DMS153 treated with DMSO at 0.1 percent for 48 hours (cell line): ENCODE measurements around the gene TUT4.
A peak's percentile ranks its signal among the peaks of the same experiment; 100 is the strongest.

ENCODE experiments used
- DNase-seq: peaks from one replicate; lab custom pipeline; 2025; ENCODE audit not compliant: unreplicated experiment; lab: John Stamatoyannopoulos, UW

TUT4 gene

GRCh38 chr1:52572387-52572786 is 19.5 kb upstream of the TUT4 start:
- no peak for DNase-seq

GRCh38 chr1:52571783-52572182 is 18.9 kb upstream of the TUT4 start:
- DNase-seq, result no peak

- DNase-seq, result no peak
Measured at GRCh38 chr1:52569449-52570210, 16.7 kb upstream of the TUT4 start.

DNA sequence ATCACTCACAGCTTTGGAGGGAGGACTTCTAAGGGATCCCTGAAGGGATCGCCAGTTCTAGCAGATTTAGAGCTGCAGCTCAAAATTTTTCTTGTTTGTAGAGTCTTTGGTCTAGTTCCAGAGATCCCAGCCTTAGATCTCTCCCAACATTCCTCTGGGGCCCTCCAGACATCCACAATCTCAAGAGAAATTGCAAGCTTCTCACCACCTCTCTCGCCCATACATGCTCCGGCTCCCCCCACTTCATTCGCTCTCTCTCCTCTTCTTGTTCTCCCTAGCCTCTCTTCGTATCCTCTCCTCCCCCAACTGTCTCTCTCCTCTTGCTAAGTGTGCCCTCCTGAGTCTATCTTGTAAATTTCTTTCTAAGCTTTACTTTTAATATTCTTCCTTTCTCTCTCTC is 15.1 kb upstream of the TUT4 start:
- no peak for DNase-seq

- no peak for DNase-seq
Measured at GRCh38 chr1:52562766-52563165, 9.9 kb upstream of the TUT4 start.

DNA sequence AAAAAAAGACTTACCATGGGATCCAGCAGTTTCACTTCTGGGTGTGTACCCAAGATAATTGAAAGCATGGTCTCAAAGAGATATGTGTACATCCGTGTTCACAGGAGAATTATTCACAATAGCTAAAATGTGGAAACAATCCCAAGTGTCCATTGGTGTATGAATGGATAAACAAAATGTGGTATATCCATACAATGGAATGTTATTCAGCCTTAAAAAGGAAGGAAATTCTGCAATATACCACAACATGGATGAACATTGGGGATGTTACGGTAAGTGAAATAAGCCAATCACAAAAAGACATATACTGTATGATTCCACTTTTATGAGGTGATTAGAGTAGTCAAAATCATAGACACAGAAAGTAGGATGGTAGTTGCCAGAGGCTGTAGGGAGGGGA is 7.0 kb upstream of the TUT4 start:
- DNase-seq, result no peak

- no peak for DNase-seq
Measured at GRCh38 chr1:52558941-52559340, 6.0 kb upstream of the TUT4 start.

- no peak for DNase-seq
Measured at GRCh38 chr1:52556641-52557360, 3.9 kb upstream of the TUT4 start.

DNA sequence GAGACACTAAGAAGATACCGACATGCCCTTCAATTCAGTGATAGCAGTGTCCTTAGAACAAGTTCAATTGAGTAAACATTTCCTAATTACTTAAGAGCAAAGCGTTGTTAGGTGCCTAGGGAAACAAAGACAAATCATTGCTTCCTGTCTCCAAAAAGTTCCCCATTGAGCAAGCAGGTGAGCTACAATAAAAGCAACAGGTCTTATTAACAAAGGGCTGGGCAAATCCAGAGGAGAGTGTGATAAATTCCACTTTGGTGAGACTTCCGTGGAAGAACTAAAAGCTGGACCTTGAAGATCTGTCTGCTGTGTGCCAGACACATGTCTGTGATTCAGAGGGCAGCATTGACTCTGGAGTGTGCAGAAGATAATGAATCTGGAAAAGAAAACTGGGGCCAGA is 1.9 kb upstream of the TUT4 start:
- DNase-seq, result peak; percentile 44

DNA sequence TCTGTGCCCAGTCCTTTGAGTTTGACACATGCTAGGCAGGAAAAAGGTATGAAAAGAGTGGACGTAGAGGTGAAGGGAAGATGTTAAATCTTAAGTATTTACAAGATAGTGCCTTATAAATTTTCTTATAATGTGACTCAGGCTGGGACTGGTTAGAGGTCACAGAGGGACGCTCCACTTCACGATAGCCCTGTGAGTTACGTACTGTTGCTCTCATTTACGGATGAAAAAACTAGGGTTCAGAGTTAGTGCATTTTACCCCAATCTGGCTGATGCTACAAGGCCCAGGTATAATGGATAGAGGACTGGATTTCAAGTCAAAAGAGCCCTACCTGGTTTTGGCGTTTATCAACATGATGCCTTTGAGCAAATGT is 1.4 kb upstream of the TUT4 start:
- no peak for DNase-seq

DNA sequence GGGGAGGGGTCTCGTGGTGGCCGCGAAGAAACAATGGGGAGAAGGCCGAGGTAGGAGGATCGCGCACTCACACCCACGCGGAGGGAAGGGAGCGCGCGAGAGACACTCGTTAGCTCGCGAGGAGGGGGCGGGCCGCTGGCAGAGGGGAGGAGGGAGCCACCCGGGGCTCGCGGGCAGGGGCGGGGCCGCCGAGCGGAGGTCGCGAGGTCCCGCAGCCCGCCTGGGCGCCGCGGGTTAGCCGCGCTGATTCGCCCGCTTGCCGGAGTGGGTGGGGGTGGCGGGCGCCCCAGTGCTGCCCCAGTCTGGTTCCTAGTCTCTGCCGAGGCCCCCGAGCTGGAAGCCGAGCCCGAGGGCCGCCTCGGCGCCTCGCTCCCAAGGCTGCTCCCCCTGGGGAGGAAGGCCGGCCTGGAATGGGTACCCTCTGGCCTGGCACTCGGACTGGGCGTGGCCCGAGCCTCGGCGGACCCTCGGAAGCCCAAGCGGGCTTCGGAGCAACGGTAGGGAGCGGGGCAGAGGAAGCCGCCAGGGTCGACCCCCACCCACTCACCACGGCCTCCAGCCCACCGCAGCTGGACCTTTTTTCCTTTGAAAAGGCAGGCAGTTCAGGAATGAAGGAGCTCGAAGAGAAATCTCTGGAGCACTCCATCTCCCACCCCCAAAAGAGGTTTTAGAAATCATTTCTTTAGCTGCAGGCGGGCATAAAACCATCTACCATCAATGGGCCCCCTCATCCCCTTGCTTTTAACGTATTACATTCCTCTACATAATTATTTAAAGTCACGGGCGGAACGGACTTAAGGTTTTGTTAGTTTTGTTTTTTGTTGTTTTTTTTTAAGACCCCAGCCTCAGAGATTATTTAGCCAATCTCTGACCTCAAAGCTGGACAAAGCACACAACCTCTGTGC is 722 bp upstream of the TUT4 start:
- peak; percentile 56 for DNase-seq

GRCh38 chr1:52552236-52552504 is 722 bp downstream of the TUT4 start:
- peak; percentile 45 for DNase-seq

DNA sequence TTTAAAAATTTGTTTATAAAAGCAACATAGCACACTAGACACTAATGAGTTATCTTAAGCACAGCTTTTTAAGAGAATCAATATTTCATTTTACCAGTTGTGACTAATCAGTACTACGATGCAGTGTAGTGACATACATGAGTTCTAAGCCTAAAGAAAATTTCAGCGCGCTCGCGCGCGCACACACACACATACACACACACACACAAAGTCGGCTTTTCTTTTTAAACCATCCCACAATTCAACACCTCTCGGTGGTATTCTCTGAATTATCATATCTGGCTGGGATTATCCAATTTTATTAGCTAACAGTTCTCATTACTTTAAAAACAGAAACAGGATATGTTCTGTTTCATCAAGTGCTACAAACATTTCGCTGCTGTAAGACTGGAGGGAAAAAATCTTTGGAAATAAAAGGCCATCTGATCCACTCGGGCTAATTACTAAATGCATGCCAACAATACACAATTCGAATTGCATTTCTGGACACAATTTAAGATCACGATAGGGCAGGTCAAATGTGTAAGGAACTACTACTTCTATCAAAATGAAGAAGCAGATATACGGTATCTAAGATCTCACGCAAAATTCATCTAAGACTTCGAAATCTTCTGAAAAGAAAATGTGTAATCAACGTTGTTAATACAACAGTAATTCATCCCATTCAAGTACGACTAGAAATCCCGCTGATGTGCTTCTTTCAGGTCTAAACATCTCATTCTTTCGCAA is 1.2 kb downstream of the TUT4 start:
- peak; percentile 9 for DNase-seq

DNA sequence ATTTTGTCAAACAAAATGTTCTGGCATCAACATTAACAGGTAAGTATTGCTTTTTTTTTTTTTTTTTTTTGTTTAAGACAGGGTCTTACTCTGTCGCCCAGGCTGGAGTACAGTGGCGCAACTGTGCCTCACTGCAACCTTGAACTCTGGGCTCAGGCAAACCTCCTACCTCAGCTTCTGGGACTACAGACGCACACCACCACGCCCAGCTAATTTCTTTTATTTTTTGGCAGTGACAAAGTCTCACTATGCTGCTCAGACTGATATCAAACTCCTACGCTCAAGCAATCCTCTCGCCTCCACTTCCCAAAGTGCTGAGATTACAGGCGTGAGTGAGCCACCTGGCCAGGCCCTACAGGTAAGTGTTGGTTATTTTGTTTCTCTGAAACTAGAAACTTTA is 2.4 kb downstream of the TUT4 start:
- DNase-seq, result no peak

- DNase-seq, result no peak
Measured at GRCh38 chr1:52549267-52549666, 3.6 kb downstream of the TUT4 start.

GRCh38 chr1:52546852-52547251 is 6.0 kb downstream of the TUT4 start:
- DNase-seq, result no peak

GRCh38 chr1:52544665-52545525 is 8.0 kb downstream of the TUT4 start:
- DNase-seq, result no peak

GRCh38 chr1:52542085-52542688 is 10.7 kb downstream of the TUT4 start:
- DNase-seq, result no peak

- no peak for DNase-seq
Measured at GRCh38 chr1:52534928-52535764, 17.7 kb downstream of the TUT4 start.
